GM21737 (cell line): ENCODE data around the gene TRABD2A.
A peak's percentile ranks its signal among the peaks of the same experiment; 100 is the strongest.
"Not testable (repeated sequence)": the region's sequence is repeated elsewhere in the genome, so short reads cannot be mapped to it uniquely, and the experiment has no call there.

Experiments
- ATAC-seq: cut with Tn5 transposase; IDR thresholded peaks from one replicate; pipeline ENCODE4 v1.9.1; 2021; ENCODE audit warnings: mild to moderate bottlenecking, moderate library complexity; ENCODE audit not compliant: unreplicated experiment

The TRABD2A gene

GRCh38 chr2:84880645-84881521, at the start of gene TRABD2A:
Gene TRABD2A, minus strand, starts transcription at chr2:84881084. Its CDS starts 45 bp downstream, at chr2:84881039.
- no peak for ATAC-seq

DNA sequence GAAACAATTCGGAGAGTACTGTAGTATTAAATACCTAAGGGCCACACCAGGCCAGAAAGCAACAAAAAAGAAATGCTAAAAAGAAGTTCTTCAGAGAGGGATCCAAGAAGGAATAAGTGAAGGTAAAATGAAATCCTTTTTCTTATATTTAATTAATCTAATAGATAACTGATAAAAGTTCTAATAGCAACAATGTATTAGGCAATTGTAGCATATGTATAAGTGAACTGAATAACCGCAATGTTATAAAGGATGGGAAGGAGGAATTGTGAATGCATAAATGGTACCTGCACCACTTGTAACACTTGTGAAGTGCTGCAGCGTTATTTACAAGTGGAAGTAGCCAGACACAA, 46.4 kb upstream of the TRABD2A start:
- ATAC-seq, result no peak

DNA sequence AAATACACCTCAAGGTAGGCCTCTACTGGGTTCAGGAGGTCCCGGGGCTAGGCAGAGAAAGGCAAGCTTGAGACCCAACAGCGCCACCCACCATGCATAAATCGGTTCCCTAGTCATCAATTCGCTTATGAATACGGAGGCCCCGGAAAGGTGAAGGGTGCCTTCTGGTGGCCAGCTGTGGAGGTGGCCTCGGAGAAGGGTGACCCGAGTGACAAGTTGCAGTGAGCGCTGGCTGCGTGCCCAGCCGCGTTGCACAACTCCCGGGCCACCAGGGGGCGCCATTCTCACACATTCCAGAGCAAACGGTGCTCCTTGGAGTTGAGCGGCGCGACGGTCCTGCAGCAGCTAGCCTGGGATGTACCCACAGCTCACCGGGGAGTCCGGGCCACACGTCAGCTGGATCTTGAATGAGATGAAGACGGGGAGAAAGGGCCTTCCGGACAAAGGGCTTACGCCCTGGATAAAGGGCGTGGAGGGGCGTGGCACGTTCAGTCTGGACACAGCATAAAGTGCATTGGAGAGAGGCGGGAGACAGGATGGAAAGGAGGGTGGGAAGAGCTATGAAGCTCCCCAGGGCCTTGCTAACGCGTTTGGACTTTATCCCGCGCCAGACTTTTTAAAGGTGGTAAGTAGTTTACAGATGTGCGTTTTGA, 45.0 kb upstream of the TRABD2A start:
- peak; percentile 71 for ATAC-seq

DNA sequence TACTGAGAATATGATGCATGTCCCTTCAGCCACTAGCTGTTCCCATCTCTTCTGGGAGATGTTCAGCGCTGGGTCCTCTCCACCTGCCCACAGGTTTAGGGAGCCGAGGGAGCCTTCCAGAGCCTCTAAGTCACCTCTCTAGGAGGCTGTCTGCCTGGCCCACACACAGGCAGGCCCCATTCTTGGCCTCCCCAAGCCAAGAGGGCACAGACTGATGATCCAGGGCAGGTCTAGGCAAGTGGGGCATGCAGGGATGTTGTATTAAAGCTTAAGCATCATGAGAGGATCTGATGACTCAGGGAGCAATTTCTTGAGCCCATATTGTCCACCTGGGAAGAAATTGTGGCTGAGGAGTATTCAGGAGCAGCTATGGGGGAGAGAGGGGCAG, 44.4 kb upstream of the TRABD2A start:
- ATAC-seq, result no peak

- peak; percentile 20 for ATAC-seq
These were observed 43.6 kb upstream of the TRABD2A start for GRCh38 chr2:84924173-84925106.

DNA sequence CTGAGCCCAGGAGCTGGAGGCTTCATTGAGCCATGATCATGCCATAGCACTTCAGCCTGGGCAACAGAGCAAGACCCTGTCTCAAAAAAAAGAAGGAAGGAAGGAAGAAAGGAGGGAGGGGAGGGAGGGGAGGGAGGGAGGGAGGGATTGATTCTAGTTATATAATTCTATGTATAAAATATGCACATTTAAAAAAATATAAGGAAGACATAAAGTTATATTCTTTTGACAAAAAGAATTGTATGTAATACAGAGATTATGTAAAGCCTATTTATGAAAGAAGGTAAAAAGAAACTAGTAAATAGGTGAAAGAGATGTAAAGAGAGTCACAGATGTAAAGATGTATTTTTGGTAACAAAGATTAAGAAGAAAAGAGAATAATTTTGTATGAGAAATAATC, 42.1 kb upstream of the TRABD2A start:
- no peak for ATAC-seq

DNA sequence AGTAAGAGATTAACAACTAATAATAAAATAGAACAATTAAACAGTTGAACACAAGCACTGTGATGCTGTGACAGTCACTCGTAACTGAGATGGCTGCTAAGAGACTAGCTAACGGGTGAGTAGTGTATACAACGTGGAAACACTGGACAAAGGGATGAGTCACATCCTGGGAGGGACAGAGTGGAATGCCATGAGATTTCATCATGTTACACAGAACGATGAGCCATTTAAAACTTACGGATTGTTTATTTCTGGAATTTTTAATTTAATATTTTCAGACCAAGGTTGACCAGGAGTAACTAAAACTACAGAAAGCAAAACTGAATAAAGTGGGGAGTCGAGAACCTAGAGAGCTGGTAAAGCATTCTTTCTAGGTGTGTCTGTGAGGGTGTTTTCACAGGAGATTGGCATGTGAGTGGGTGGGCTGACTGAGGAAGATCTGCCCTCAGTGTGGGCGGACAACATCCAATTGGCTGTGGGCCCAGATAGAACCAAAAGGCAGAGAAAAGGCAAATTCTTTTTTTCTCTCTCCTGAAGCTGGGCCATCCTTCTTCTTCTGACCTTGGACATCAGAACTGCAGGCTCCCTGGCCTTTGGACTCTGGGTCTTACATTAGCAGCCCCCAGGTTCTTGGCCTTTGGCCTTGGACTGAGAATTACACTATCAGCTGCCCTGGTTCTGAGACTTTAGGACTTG, 39.1 kb upstream of the TRABD2A start:
- ATAC-seq, result peak; percentile 35

DNA sequence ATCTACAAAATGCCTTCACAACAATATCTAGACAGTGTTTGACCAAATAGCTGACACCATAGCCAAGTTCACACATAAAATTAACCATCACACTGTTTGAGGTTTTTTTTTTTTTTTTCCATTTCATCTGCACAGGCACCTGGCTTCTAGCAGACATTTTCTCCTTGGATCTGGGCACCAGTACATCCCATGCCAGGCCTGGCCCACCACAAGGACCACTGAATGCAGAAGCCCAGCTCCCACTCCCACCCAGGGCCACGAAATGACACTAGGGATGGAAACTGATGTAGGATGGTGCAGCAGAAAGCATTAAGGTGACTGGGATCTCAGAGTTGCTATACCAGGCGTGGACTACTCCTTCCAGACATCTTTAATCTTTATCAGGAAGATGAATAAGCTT, 37.5 kb upstream of the TRABD2A start:
- no peak for ATAC-seq

DNA sequence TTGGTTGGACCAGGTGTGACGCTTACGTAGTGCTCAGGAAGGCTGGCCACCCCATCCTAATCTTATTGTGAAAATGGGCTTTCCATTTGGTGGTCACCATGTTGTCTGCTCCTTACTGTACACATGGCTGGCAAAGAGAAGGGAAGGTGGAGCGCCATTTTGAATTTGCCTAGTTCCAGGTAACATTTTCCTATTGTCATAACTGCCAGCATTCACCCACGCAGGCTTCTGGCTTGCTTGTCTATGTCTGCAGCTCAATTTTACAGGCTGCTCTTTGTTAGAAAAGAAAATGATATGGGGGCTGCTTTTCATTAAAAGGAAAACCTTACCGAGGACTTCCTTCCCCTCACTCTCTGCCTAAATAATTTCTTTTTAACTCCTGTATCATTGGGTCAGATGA, 36.9 kb upstream of the TRABD2A start:
- not testable (repeated sequence) for ATAC-seq

DNA sequence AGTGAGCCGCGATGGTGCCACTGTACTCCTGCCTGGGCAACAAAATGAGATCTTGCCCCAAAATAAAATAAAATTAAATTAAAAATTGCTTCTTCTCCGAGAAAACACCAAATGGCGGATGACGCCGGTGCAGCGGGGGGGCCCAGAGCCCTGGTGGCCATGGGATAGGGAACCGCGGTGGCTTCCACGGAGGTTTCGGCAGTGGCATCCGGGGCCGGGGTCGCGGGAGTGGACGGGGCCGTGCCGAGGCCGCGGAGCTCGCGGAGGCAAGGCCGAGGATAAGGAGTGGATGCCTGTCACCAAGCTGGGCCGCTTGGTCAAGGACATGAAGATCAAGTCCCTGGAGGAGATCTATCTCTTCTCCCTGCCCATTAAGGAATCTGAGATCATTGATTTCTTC, 34.8 kb upstream of the TRABD2A start:
- not testable (repeated sequence) for ATAC-seq

DNA sequence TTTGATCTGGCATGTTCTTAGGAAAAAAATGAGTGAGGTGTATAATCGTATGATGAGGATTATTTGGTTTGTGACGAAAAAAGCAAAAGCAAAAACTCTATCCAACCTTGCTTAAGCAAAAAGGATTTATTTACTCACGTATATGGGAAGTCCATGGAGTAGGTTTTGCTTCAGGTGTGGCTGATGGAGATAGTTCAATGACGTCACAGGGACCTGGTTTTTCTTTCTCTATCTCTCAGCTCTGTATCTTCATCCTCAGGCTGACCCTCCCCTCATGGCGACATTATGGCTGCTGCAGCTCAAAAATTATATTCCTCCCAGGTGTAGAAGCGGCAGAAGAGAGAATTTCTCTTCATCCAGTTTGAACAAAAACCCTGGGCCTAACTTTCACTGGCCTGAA, 33.5 kb upstream of the TRABD2A start:
- ATAC-seq, result no peak

- no peak for ATAC-seq
These were observed 32.1 kb upstream of the TRABD2A start for GRCh38 chr2:84912984-84913383.

DNA sequence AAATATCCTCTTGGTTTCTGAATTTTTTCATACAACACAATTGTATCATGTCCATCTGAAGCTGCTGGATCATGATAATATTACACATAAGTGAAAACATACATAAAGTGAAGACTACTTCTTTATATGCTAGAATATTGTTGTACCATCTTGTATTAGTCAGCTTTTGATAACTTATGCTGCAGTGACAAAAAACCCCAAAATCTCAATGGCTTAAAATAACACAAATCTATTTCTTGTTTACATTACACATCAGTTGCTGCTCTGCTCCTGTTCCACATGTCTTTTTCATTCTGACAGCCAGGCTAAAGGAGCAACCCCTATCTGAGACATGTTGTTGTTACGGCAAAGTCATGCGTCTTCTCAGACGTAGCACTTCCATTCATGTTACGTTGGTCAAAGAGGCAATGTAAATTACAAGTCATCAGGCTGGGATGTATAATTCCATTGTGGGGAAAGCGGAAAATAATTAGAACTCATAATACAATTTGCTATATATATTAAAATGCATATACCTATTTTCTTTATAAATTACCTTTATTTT, 30.3 kb upstream of the TRABD2A start:
- no peak for ATAC-seq

- ATAC-seq, result no peak
These were observed 28.2 kb upstream of the TRABD2A start for GRCh38 chr2:84908948-84909713.

DNA sequence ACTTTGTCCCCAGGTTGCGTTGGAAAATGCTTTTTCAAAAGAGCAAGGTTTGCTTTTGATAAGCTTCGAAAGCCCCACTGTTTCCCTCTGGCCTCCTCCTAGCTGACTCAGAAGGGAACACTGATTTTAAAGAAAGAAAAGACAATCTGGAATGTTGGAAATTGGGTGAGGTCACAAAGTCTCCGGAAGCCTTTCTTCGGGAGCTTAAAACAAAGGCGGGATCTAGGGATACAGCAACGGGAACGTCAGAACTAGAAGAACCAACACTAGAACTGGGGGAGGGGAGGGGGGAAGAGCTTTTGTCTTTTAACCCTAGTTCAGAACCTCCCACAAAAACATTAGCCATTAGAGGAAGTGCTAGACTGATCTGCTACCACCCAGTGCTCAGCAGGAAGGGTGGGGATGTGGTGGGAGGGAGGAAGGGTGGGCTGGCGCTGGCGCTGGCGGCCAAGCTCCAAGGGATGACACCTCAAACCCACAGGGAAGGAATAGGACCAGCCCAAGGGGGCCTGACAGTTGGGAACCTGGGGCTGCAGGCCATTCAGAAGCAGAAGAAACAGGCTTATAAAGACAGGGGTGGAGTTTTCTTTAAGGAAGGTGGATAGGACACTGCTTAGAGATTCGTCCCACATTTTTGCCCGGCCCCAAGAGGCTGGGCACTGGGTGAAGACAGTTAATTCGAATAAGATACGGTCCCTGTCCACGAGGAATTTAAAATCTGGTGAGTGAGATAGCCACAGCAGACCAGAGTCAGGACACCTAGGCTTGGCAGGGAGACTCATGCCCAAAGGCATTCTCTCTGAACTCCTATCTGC, 26.2 kb upstream of the TRABD2A start:
- peak; percentile 44 for ATAC-seq

DNA sequence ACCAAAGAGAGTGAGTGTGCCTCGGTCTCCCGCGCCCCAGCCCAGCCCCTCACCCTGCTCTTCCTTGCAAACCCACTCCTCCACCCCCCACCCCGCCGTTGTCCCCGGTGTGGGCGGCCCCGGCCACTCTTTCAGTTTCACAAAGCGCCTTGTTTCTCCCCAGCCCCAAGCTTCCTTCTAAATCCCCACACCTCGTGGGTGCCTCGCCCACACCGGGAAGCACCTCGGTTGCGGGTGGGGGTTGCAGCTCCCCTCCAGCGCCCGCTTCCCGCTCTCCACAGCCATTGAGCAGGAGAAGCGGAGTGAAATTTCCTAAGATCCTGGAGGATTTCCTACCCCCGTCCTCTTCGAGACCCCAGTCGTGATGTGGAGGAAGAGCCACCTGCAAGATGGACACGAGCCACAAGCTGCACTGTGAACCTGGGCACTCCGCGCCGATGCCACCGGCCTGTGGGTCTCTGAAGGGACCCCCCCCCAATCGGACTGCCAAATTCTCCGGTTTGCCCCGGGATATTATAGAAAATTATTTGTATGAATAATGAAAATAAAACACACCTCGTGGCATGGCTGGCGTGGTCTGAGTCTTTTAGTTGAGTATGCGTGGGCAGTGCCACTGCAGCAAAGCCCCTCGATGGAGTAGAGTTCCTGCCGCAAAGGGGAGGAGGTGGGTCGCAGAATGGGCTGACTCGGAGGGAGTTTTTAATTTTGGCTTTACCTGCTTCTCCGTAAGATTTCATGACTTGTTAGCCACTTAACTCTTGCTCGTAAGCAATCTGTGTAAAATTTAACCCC, 25.4 kb upstream of the TRABD2A start:
- ATAC-seq, result peak; percentile 29

- ATAC-seq, result peak; percentile 57
These were observed 24.6 kb upstream of the TRABD2A start, which contains the start of gene TMSB10 for GRCh38 chr2:84905181-84906107. Gene TMSB10, plus strand, starts transcription at chr2:84905656.
